ENCODE measurements around the gene CSRP3.
"Not testable (repeated sequence)": the region's sequence is repeated elsewhere in the genome, so short reads cannot be mapped to it uniquely, and the experiment has no call there.

Gene CSRP3

DNA sequence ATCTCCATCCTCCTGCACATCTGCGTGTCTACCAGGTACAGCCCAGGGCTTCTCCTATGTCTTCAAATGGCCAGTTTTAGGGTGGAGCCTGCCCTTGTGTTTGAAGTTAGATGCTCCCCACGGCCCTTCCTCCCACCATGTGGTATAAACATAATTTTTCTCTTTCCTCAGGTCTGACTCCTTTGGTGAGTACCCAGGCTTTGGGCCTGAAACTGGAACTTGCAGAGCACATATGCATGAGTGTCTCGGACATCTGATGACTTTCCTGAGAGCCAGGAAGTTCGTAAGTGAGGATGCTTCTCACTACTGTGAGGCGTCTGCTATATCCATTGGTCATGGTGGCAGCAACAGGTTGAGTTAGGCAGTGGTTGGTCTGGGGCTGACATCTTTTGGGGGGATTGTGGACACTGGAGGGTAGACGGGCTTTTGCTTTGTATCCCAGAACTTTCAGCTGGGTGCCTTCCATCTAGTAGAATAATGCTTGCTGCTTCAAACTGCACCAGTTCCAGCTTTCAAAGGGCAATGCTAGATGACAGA lies 16.2 kb downstream of the CSRP3 start:
- no peak for DNase-seq (ENCODE audit: low spot score)

DNA sequence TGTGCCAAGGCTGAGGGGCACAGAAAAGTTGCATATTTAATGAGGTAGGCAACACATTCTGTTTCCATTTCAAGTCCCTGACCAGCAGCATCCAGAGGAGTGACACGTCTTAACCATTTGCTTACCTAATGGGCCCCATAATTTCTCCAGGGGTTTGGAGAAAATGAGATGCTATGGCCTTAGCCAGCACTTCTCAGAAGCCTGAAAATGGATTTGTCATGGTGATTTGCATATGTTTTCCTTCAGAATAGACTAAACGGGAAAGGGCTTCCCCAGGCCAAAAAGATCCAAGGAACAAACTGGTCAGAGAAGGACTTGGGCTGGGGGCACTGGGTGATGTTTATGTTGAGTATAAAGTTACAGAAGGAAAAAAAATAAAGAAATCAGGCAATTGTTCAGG lies 16.7 kb downstream of the CSRP3 start:
- no peak for DNase-seq (ENCODE audit: low spot score)

DNA sequence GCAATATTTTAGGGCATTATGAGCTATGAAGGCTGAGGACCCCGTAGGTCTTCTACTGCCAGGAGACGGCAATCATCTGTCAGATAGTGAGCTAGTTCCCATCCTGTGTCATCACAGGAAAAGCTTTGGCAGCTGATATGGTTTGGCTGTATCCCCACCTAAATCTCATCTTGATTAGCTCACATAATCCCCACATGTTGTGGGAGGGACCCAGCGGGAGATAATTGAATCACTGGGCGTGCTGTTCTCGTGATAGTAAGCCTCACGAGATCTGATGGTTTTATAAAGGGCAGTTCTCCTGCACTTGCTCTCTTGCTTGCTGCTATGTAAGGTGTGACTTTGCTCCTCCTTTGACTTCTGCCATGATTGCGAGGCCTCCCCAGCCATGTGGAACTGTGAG lies 18.1 kb downstream of the CSRP3 start:
- DNase-seq (ENCODE audit: low spot score): no peak

DNA sequence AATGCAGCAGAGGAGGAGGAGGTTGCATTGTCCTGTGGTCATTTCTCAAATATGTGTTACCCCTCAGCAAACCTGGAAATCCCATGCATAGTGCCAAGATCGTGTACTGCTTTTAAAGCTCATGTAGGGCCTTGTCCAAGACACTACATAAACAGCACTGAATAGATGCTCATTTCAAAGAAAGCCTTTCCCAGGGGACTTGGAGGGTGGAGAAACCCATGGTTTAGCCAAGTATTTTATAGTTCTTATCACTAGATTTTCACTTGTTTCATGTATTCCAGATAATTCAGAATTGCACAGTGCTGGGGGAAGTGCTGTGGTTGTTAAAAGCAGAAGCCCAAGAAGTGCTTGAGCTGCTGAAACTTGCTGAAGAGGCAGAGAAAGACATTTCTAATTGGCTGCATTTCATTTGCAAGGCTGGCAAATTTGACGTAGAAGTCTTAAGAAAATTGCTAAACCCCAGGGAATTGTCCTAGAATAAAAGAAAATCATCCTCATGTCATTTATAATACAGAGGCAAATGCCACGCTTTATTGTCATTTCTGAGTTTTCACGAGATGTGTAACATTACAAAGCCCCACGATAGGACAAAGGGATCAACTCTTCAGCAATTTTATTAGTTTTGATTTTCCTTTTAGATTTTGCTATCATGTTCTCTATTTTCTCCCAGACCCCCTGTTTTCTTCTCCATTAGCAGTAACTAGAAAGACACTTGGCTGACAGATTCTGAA lies 20.1 kb downstream of the CSRP3 start:
- DNase-seq (ENCODE audit: low spot score): no peak

DNA sequence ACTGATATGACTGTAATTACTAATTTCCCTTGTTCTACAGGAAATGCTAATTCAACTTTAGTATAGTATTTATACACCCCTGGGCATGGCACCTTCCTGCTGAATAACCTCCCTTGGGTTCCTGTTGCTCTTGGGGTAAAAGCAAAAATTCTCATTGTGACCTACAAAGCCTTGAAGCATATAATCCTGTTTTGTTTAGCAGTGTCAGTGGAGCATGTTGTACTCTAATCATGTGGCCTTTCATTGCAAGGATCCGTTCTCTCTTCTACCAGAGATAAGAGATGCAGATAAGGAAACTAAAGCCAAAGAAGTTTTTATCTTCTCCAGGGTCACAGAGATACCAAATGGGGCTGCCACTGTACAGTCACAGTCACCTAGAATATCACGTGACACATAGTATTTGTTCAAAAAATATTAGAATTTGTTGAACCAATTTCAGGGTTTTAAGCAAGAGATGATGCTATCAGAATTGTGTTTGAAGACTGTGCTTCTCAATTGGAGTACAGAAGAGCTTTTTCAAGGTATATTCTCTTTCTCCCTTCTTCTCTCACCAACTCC lies 25.1 kb downstream of the CSRP3 start:
- no peak for DNase-seq (ENCODE audit: low spot score)

DNA sequence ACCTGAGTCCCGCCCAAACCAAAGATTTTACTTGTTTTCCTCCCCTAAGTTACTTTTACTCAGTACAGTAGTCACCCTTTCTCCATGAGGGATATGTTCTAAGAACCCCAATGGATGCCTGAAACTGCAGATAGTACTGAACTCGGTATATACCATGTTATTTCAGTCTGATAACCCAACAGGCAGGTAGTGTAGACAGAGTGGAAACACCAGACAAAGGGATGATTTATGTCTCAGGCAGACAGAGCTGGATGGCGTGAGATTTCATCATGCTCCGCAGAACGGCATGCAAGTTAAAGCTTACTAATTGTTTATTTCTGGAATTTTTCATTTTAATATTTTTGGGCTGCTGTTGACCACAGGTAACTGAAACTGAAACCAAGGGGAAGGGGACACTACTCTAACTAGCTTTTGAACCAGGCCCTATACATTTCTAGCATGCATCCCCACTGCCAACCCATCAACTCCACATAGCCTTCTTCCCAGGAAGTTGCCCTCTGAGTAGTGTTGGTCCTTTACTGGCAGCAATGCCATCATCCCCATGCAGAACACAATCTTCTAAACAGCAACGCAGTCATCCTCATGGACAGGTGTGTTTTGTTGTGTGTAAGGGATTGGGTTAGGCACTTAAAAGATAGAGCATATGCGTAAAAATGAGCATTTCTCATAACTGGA lies 27.7 kb downstream of the CSRP3 start:
- no peak for DNase-seq (ENCODE audit: low spot score)

DNA sequence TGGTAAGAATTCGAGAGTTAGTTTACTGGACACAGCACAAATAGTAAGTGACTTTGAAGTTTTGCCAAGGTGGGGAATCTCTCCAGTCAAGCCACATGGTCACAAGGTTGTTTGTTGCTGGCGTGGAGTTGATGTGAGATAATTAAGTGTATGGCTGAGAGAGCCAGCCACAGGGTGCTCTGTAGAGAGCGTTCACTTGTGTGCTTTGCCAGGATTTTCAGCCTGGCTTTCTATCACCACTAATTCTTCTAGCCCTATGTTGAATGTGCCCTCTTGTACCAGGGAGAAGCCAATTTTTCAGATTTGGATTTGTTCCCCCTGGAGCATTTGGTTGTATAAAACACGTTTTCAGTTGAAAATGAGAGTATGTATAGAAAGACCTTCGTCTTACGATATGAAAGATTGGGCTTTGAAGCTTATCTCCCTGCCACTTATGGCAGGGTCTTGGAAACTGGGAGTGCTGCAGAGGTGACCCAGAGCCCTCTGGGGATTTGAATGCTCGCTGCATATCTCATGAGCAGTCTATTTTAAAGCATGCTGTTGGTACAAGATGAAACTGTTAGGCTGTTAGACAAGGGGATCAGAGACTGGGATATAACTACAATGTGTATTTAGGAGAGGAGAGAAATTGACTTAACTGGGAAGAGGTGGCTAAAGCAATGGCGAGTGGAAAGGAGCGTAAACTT lies 28.6 kb downstream of the CSRP3 start:
- DNase-seq (ENCODE audit: low spot score): no peak

DNA sequence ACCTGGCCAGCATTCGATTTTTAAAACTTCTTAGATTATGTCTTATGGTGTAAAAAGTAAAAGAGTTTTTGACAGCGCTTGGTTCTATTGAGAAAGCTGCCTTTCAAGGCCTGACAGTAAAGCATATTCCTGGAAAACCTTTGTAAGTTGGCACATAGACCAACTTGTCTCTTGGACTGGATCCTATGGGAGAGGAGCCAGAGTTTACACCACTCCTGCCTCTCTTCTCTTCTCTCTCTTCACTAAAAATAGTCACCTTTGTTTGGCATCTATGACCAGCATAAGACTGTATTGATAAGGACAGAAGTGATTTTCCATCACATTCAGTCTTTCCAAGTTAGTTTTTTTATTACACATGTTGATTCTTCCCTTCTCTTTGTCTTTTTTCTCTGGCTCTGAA lies 33.7 kb downstream of the CSRP3 start:
- no peak for DNase-seq (ENCODE audit: low spot score)

DNA sequence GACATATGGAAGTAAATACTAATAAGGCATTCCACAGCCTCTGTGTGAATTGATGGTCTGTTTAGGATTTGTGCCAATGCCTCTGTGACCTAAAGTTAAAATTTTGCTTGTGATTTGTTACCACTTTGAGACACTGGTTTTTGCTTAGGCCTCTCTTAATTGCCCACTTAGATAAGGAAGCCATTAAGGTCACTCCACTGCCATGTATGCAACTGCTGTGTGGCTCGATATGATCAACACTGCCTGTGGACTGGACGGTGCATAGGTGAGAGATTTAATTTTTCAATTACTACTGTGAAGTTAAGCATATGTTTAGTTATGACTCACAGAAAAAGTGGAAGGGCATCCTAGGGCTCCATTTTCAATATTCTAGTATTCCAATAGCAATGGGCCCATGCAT lies 36.9 kb downstream of the CSRP3 start:
- DNase-seq (ENCODE audit: low spot score): no peak

DNA sequence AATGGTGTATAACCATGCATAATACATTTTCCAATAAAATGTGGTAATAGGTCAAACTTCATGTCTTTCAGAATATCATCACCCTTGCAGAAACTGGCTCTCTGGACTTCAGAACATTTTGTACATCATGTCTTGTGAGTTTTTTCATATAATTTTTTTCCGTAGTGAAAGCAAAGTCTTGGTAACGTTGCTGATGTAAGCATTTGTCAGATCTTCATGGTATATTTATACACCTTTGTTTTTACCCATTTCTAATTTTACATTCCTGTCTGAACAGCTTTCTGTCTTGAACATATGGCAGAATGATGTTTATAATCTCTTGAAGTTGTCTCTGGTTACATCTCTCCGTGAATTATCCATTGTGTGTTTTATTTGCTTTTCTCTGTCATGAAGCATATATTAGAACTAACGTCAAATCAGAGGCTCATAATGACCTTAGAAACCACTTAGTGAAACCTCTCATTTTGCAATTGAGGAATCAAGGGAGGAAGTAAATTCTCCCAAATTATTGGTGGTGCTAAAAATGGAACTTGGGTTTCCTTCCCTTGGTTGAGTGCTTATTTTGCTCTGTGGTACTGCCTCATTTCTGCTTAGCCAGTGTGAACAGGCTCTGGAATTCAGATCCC lies 37.4 kb downstream of the CSRP3 start:
- DNase-seq (ENCODE audit: low spot score): no peak

DNA sequence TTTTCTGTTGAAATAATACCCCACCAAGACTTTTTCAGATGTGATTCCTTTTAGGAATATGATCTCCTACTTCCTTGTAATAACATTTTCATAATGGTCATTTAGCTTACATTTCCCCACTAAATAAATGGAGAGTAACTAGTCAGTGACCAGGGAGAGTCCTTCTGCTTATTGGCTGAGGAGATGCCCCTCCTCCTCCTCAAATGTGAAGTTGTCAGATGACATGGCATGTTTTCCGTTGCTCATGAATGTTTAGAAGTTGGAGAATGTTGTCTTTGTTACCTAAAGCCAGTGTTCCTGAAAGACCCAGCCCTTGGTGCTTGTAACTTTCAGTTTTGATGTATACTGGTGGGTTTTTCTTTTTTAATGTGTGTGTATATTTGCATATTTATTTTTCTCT lies 38.2 kb downstream of the CSRP3 start:
- DNase-seq (ENCODE audit: low spot score): no peak

DNA sequence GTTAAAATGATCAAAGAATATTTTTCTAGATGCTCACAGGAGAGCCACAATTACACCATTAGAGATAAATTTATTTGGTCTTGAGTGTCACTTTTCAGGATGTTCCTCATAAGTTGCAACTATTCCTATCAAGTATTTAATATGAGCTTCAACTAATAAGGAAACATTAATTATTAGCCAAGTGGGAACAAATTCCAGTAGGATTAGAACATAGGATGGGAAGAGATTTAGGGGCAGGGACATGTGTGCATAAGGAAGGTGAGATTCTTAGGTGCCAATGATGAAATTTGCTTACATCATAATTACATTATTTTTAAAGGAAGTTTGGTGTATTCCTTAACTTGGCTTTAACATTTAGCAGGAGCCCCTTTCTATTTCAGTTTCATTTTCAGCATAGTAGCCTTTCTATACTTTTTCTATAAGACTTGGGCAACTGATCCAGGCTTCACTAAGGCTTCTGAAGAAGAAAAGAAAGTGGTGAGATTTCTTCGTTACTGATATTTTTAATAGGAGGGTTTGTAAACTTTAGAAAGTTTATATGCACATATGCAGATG lies 38.8 kb downstream of the CSRP3 start:
- DNase-seq (ENCODE audit: low spot score): no peak

DNA sequence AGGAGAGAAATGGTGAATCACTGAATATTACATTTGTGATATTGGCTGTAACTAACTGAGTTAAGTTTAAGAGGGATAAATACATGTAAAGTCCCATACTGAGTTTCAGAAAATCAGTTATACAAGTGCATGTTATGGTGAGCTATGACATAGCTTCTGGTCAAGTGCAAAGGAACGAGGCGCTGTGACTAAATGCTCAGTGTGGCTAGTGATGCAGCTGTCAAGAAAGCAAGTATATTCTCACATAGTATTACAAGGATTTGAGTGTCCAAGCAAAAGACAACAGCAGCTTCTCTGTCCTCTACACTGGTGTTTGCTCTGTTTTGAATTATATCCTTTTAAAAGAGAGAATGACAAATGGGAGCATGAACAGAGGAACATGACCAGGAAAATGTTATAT lies 40.1 kb downstream of the CSRP3 start:
- no peak for DNase-seq (ENCODE audit: low spot score)

DNA sequence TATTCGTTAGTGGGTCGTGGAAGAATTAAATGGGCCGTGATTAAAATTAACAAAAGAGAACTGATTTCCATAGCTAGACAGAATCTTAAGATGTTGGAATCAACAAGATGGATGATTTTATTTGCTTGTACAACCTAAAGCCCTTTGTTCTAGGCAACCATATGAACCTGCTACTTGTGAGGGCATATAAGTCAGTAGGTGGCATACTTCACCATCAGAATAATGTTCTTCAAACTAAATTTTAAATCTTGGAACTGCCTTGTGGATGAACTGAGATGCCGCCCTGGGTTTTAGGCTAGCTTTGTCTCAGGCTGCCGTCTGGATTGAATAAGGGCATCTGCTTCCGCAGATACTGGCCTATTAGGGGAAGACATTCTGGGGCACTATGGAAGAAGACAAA lies 40.9 kb downstream of the CSRP3 start:
- no peak for DNase-seq (ENCODE audit: low spot score)

DNA sequence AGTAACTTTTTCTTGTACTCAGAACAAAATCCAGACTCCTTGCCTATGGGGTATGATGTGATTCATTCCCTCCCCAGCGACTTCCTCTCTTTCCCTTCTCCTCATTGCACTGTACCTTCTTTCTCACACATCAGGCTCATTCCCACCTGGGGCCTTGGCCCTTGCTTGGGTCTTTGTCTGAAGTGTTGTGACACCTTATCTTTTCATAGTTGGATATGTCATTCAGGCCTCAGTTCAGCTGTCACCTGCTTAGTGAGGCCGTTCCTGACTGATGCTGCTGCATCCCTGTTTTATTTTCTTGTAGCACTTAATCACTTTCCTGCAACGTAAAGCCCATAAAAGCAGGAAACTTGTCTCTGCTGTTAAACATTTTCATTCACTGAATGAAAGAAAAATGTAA lies 44.9 kb downstream of the CSRP3 start:
- DNase-seq (ENCODE audit: low spot score): no peak

DNA sequence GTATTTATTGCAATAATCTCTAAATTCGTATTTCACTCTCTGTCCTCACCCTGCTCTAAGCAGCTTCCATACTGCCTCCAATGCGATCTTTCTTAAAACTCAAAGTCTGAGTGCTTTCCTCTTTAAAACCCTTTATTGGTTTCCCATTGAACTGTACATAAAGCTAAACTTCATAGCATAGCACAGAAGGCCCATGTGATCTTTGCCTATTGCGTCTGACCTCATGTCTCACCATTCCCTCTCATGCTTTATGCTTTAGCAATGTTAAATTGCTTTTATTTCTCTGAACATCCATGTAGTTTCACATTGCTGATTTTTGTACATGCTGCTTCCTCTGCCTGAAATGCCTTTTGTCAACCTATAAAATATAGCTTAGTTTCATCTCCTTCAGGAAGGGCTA lies 56.5 kb downstream of the CSRP3 start:
- no peak for DNase-seq (ENCODE audit: low spot score)

DNA sequence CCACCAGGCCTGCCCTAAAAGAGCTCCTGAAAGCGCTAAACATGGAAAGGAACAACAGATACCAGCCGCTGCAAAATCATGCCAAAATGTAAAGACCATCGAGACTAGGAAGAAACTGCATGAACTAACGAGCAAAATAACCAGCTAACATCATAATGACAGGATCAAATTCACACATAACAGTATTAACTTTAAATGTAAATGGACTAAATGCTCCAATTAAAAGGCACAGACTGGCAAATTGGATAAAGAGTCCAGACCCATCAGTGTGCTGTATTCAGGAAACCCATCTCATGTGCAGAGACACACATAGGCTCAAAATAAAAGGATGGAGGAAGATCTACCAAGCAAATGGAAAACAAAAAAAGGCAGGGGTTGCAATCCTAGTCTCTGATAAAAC lies 64.9 kb downstream of the CSRP3 start:
- not testable (repeated sequence) for DNase-seq (ENCODE audit: low spot score)

DNA sequence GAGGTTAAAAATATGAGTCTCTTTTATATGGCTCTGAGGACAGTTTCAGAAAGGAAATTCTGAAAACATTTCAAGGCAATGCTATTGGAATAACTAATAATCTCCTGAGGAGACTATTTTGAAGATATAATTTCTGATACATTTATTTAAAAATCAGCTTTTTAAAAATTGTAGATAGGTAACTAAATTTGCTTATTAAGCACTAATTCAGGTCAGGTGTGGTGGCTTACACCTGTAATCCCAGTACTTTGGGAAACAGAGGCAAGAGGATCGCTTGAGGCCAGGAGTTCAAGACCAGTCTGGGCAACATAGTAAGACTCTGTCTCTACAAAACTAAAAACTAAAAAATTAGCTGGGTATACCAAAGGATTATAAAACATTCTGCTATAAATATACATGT lies 67.8 kb downstream of the CSRP3 start:
- DNase-seq (ENCODE audit: low spot score): no peak
